ENCODE data around the gene RAP2A.

DNA sequence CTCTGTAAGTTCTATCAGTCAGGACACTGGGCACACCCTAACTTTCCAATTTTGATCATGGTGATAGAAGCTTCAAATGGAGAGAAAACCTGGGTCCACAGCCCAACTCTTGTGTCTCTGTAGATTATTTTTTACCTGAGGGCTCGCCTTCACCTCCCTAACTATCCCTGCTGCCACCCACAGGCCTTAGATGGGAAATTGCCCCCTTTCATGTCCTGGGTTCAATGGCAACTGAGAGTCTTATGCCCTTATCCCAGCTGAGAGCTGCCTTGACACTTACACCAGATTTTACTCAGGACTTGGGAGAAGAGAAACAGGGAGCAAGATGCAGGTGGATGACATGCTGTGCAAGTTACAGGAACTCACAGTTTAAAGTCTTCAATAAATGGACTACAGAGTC, 81.7 kb downstream of the RAP2A start:
- TF ChIP-seq, protein P1, sequence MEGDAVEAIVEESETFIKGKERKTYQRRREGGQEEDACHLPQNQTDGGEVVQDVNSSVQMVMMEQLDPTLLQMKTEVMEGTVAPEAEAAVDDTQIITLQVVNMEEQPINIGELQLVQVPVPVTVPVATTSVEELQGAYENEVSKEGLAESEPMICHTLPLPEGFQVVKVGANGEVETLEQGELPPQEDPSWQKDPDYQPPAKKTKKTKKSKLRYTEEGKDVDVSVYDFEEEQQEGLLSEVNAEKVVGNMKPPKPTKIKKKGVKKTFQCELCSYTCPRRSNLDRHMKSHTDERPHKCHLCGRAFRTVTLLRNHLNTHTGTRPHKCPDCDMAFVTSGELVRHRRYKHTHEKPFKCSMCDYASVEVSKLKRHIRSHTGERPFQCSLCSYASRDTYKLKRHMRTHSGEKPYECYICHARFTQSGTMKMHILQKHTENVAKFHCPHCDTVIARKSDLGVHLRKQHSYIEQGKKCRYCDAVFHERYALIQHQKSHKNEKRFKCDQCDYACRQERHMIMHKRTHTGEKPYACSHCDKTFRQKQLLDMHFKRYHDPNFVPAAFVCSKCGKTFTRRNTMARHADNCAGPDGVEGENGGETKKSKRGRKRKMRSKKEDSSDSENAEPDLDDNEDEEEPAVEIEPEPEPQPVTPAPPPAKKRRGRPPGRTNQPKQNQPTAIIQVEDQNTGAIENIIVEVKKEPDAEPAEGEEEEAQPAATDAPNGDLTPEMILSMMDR (conservative IDR thresholded peaks at IDR 0.05; ENCODE audit: low read length), result no peak
- TF ChIP-seq EZH2phosphoT487 (IDR thresholded peaks at IDR 0.05; ENCODE audit: borderline replicate concordance), result no peak
